Pons (tissue), 1 donor: Measurements from ENCODE around the gene GNG10.
A peak's percentile ranks its signal among the peaks of the same experiment; 100 is the strongest.
"Not testable (repeated sequence)": the region's sequence is repeated elsewhere in the genome, so short reads cannot be mapped to it uniquely, and the experiment has no call there.

Source experiments
- DNase-seq: peaks from one replicate; pipeline ENCODE4 v3.0.0-alpha.2; 2016; ENCODE audit warnings: low spot score

GNG10 gene

GRCh38 chr9:111661150-111661801, at the start of gene GNG10:
Gene GNG10 (plus strand): TSS chr9:111661605. CDS start chr9:111661635, 30 bp downstream.
- DNase-seq: peak; percentile 25

- DNase-seq: no peak
Measured at GRCh38 chr9:111613436-111614040, 47.9 kb upstream of the GNG10 start.

- DNase-seq: no peak
Measured at GRCh38 chr9:111615928-111616327, 45.5 kb upstream of the GNG10 start.

- DNase-seq: not testable (repeated sequence)
Measured at GRCh38 chr9:111617349-111617748, 44.1 kb upstream of the GNG10 start.

GRCh38 chr9:111621895-111622480, 39.4 kb upstream of the GNG10 start:
- DNase-seq: peak; percentile 62

- DNase-seq: no peak
Measured at GRCh38 chr9:111622626-111623025, 38.8 kb upstream of the GNG10 start.

GRCh38 chr9:111627260-111627963, 34.0 kb upstream of the GNG10 start:
- no peak for DNase-seq

- no peak for DNase-seq
Measured at GRCh38 chr9:111628411-111628810, 33.0 kb upstream of the GNG10 start.

- DNase-seq: no peak
Measured at GRCh38 chr9:111630182-111630963, 31.0 kb upstream of the GNG10 start.

GRCh38 chr9:111630964-111631213, 30.5 kb upstream of the GNG10 start:
- no peak for DNase-seq

GRCh38 chr9:111631214-111631971, 30.0 kb upstream of the GNG10 start, which contains the start of gene DNAJC25:
Gene DNAJC25 (plus strand): TSS chr9:111631334. CDS start chr9:111631408, 74 bp downstream.
- DNase-seq: peak; percentile 98

GRCh38 chr9:111632060-111632459, 29.3 kb upstream of the GNG10 start:
- DNase-seq: peak; percentile 7

- DNase-seq: no peak
Measured at GRCh38 chr9:111632695-111633388, 28.6 kb upstream of the GNG10 start.

GRCh38 chr9:111633389-111633736, 28.0 kb upstream of the GNG10 start:
- DNase-seq: no peak

GRCh38 chr9:111634860-111635259, 26.5 kb upstream of the GNG10 start:
- DNase-seq: no peak

- DNase-seq: no peak
Measured at GRCh38 chr9:111637421-111637950, 23.9 kb upstream of the GNG10 start.

GRCh38 chr9:111644195-111644772, 17.1 kb upstream of the GNG10 start:
- DNase-seq: no peak

- no peak for DNase-seq
Measured at GRCh38 chr9:111645806-111646205, 15.6 kb upstream of the GNG10 start.

- no peak for DNase-seq
Measured at GRCh38 chr9:111646417-111646816, 15.0 kb upstream of the GNG10 start.

GRCh38 chr9:111648066-111648465, 13.3 kb upstream of the GNG10 start:
- DNase-seq: no peak
